Raji (cell line): ENCODE results near the gene ITLN1.

Experiments used
- POLR2A ChIP-seq: IDR thresholded peaks from 2 replicates; pipeline ENCODE4 v1.6.1; 2011; ENCODE audit warnings: low read depth, low read length, control low read depth; ENCODE audit not compliant: insufficient read depth

Gene ITLN1

GRCh38 chr1:160860840-160861505 lies 24.0 kb downstream of the ITLN1 start:
- no peak for TF ChIP-seq POLR2A

DNA sequence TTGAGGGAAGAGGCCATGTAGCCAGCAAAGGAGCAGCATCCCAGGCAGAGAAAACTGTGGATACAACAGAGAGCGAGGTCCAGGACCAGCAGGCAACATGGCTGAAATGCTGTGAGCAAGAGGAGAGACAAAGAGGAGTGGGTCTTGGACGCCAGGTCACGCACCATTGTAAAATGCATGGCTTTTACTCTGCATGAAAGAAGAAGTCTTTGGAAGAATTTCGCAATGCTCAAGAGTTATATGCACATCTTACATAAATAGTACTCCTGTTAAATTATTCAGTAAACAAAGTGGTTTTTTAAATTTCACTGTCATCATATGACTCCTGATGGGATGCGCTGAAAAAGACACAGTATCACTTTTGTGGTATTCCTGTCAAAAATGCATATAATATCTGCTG lies 25.8 kb downstream of the ITLN1 start:
- TF ChIP-seq POLR2A = no peak

GRCh38 chr1:160858507-160858906 lies 26.5 kb downstream of the ITLN1 start:
- TF ChIP-seq POLR2A = no peak

DNA sequence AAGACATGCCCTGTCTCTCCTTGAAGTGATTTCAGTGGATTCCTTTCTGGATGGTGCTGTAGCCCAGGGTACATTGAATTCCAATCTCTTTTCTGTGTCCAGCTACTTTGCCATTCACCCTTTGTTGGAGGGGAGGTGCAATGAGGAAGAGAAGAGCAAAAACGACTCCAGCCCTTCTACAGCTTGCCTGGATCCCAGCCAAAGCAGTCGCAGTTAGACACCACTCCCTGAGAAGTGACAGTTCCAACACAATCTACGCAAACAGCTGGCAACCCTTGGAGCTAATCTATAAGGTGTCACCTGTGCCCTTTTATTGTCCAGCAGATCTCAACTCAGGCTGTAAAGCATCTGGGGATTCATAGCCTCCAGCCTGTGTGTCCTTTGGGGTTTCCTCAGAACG lies 26.9 kb downstream of the ITLN1 start:
- TF ChIP-seq POLR2A = no peak

DNA sequence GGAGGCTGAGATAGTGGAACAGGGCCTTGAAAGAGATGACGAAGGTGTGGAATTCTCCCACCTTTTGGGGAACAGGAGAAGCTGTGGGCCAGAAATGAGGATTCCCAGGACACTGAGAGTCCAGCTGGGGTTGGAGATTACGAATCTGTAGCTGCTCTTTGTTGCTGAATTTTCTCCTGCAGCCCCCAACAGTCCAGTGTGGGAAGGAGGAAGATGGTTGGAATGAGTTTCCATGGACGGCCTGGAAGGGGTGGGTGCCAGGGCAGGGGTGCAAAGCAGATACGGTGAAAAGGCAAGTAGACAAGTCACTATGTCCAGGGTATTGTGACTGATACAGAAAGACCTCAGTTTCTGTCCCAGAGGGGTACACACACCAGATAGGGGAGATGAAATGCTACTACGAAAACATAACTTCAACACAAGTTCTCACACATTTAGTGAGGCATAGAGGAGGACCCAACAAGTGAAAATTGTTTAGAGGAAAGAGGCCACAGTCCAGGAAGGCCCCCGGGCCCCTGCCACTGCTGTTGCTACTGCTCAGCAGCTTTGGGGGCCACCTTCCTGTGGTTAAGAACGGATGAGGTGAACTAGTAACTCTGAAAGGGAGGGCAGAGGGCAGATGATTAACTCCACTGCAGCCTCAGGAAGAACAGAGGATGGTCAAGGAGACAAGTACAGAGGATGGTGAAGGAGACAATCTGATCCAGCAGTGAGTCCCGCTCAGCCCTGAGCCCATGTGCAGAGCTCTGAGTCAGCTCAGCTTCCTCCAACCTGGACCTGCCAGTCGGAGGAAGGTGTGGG lies 29.6 kb downstream of the ITLN1 start:
- no peak for TF ChIP-seq POLR2A

DNA sequence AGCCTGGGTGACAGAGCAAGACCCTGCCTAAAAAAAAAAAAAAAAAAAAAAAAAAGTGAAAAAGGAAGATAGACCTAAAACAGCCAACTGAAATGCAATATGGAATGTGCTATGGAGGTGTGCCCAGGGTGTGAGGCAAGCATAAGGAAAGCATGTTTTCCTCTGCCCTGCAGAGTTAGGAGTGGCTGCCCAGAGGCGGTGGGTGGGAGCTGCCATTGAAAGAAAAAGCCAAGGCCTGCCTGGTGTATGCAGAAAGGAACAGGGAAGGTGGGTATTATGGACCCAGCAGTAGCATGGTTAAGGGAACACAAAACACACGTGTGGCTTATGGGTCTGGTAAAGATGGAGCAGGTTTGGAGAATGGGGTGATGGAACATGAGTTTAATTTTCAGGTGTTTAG lies 31.2 kb downstream of the ITLN1 start:
- TF ChIP-seq POLR2A = no peak

- TF ChIP-seq POLR2A = no peak
Measured at GRCh38 chr1:160853014-160853413, 32.0 kb downstream of the ITLN1 start.

DNA sequence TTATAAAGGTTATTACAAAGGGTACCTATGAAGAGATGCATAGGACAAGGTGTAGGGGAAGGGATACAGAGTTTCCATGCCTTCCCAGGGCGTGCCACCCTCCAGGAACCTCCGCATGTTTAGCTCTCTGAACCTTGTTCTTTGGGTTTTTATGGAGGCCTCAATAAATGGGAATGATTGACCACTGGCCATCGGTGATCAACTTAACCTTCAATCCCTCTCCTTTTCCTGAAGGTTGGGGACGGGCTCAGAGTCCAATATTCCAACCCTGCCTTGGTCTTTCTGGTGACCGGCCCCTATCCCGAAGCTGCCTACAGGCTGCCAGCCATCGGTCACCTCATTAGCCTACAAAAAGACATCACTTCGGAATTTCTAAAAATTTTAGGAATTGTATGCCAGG lies 34.0 kb downstream of the ITLN1 start:
- TF ChIP-seq POLR2A = no peak

GRCh38 chr1:160850541-160850940 lies 34.4 kb downstream of the ITLN1 start:
- no peak for TF ChIP-seq POLR2A

GRCh38 chr1:160846281-160846680 lies 38.7 kb downstream of the ITLN1 start:
- TF ChIP-seq POLR2A = no peak

GRCh38 chr1:160844447-160845232 lies 40.3 kb downstream of the ITLN1 start:
- no peak for TF ChIP-seq POLR2A

- no peak for TF ChIP-seq POLR2A
Measured at GRCh38 chr1:160841079-160841478, 43.9 kb downstream of the ITLN1 start.

GRCh38 chr1:160839746-160840145 lies 45.2 kb downstream of the ITLN1 start:
- TF ChIP-seq POLR2A = no peak

- TF ChIP-seq POLR2A = no peak
Measured at GRCh38 chr1:160838888-160839287, 46.1 kb downstream of the ITLN1 start.

- no peak for TF ChIP-seq POLR2A
Measured at GRCh38 chr1:160837558-160838205, 47.3 kb downstream of the ITLN1 start.
